ENCODE measurements around the gene SLC35A5.

SLC35A5 gene

GRCh38 chr3:112579232-112579631, 17.4 kb downstream of the SLC35A5 start:
- DNase-seq, result no peak

GRCh38 chr3:112579697-112580096, 17.9 kb downstream of the SLC35A5 start:
- no peak for DNase-seq

GRCh38 chr3:112582244-112582874, 20.5 kb downstream of the SLC35A5 start:
- DNase-seq, result no peak

DNA sequence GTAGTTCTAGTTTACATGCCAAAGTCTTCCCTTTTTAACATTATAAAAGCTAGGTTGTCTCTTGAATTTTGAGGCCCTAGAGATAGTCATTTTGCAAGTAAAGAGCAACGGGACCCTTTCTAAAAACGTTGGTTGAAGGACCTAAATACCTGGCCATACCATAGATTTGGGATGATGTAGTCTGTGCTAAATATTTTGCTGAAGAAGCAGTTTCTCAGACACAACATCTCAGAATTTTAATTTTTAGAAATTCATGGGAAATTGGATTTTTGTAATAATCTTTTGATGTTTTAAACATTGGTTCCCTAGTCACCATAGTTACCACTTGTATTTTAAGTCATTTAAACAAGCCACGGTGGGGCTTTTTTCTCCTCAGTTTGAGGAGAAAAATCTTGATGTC, 21.3 kb downstream of the SLC35A5 start:
- no peak for DNase-seq

GRCh38 chr3:112585782-112586181, 23.9 kb downstream of the SLC35A5 start:
- no peak for DNase-seq

GRCh38 chr3:112587336-112587735, 25.5 kb downstream of the SLC35A5 start:
- no peak for DNase-seq

- DNase-seq, result no peak
These were observed 31.4 kb downstream of the SLC35A5 start for GRCh38 chr3:112593258-112593657.

- no peak for DNase-seq
These were observed 33.0 kb downstream of the SLC35A5 start for GRCh38 chr3:112594856-112595255.

DNA sequence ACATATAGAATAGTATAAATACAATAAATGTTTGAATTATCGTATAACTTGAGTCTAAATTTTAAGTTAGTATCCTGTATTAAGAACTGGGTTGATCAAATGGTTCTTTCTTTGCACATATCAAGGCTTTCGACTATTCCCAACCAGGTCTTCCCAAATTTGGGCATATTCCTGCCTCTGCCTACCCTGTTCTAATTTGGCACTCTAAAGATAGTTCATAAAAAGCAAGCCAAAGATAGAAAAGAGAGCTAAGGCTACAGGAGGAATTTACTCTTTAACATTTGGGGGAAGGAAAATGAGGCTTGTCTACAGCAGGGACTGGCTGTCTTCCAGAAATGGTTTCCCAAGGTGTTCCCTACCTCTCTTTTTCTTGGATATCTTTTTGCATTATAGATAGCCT, 36.1 kb downstream of the SLC35A5 start:
- DNase-seq, result no peak

GRCh38 chr3:112598731-112599130, 36.9 kb downstream of the SLC35A5 start:
- DNase-seq, result no peak

DNA sequence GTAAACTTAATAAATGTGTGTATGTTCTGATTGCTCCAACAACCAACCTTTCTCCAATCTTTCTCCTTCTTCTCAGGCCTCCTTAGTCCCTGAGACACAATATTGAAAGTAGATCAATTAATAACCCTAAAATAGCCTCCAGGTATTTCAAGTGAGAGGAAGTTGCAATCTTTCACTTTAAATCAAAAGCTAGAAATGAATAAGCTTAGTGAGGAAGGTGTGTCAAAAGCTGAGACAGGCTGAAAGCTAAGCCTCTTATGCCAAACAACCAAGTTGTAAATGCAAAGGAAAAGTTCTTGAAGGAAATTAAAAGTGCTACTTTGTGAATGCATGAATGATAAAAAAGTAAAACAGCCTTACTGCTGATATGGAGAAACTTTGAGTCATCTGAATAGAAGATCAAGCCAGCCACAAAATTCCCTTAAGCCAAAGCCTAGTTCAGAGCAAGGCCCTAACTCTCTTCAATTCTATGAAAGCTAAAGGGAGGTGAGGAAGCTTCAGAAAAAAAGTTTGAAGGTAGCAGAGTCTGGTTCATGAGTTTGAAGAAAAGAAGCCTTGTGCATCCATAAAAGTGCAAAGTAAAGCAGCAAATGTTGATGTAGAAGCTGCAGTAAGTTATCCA, 40.5 kb downstream of the SLC35A5 start:
- DNase-seq, result no peak

GRCh38 chr3:112604536-112604935, 42.7 kb downstream of the SLC35A5 start:
- no peak for DNase-seq

- DNase-seq, result no peak
These were observed 43.4 kb downstream of the SLC35A5 start for GRCh38 chr3:112605285-112605684.

DNA sequence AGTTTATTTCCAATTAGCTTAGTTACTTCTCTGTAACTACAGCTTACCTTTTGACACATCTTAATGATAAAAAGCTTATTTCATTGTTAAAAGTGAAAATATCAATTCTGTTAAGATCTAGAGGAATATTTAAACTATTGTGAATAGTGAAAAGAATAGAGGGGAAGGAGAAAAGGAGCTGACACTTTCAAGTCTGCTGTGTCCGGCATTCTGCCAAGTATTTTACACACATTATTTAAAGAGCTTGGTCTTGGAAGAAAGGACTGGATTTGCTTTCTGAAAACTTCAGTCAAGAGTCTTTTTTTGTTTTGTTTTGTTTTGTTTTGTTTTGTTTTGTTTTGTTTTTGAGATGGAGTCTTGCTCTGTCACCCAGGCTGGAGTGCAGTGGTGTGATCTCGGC, 44.3 kb downstream of the SLC35A5 start:
- DNase-seq, result no peak

- DNase-seq, result no peak
These were observed 46.0 kb downstream of the SLC35A5 start for GRCh38 chr3:112607863-112608262.

DNA sequence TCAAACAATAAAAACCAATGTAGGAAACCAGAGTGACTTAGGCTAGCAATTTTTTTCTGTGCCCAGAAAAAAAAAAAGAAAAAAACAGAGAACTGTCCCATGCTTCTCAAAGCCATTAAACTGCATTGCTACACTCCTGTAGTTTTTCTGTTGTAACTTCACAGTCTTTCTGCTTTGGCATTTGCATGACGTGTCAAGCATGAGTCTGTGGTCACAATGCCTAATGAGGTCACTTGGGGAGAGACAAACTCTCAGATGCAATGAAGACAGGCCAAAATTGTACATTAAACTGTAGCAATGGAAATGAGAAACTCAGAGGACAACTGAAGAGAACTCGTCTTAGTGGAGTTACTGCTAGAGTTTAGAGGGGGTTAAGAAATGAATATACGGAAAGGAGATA, 48.3 kb downstream of the SLC35A5 start:
- no peak for DNase-seq

DNA sequence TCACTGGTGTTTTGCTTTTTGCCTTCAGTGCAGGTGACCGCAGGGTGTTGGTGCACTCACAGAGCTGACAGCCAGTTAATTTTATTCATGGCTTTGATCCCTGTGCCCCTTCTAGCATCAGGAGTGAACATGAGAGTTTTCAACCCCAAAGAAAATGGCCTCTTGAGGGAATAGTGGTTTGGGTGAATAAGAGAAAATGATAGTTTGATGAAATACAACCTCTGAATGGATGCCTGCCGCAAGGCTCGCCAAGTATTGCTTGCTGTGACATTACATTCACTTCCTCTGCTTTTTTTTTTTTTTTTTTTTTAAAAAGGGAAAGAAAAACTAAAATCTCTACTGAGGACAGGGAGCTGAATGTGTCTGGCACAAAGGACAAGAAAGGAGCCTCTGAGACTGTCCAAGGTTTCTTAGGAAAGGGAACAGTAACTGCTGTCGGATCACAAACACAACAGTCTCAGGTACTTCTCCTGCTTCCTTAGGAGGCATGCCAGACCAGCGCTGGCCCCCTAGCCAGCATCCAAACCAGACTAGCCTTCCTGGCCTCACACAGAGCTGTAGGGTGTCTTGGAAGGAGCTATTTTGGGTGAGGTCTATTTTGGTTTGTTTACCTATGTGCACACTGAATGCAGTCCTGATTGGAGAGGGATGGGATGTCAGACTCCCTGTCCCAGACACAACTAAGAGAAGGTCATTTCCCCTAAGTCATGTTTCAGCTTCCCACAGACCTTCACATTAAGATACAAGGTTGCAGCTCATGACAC, 50.1 kb downstream of the SLC35A5 start:
- DNase-seq, result no peak

DNA sequence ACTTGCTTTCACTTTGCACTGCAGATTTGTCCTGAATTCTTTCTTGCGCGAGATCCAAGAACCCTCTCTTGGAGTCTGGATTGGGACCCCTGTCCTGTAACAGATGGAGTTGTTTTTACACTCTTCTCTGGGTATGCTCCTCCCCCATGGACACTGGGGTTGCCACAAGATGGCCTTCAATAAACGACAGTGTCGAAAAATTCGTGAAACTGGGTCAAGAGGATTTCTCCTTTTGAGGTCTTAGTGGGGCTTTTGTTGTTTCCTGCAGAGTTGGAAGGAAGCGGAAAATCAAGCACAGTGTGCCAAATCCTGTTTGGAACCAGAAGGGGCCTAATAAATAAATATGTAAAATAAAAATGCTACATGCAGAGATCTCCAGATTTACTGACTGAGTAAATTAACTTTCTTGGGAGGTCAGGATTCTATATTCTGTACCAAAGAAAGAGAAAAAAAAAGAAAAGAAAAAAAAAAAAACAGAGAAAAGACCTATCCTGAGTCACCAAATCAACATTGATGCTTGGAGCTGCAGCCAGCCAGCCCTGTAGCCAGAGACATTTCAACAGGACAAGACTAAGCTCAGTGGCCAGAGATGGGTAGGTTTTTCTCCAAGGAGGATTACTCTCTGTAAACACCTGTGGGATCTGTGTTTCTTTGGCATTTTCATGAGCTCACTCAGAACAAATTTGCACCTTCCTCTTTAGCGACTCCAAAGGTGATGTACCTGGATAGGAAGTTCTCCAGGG, 54.3 kb downstream of the SLC35A5 start:
- DNase-seq, result no peak

DNA sequence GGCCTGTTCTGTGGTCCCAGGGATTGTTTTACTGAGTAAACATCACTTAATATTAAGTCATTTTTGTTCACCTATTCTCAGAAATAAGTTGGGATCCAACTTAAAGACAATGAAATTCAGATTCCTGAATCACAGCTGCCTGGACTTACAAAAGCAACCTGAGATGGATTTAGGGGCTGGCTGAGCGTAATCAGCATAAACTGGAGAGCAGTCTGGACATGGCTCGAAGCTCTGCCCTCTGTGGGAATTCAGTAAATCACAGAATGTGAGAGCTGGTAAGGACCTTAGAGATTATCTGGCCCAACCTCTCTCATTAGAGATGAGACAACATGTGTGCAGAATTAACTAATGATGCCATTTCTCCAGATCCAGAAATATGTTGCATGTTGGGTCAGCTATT, 55.4 kb downstream of the SLC35A5 start:
- DNase-seq, result no peak

DNA sequence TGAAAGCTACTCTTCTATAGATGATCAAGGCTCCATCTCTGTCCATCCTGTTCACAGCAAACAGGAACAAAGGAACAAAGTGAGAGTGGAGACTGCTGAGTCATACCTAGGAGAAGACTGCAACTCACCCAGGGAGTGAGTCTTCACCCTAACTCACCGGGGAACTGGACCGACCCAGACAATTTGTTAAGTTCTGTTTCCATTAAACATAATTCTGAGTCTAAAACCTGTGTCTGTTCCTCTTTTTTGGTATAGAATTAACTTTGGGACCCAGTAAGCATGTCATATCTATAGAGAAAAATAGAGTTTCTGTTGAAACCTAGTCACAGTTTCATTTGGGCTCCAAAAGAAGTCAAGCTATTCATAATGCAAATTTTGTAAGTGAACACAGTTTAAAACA, 57.5 kb downstream of the SLC35A5 start:
- no peak for DNase-seq

- DNase-seq, result no peak
These were observed 61.4 kb downstream of the SLC35A5 start for GRCh38 chr3:112623213-112623612.

GRCh38 chr3:112623717-112624116, 61.9 kb downstream of the SLC35A5 start:
- DNase-seq, result no peak

DNA sequence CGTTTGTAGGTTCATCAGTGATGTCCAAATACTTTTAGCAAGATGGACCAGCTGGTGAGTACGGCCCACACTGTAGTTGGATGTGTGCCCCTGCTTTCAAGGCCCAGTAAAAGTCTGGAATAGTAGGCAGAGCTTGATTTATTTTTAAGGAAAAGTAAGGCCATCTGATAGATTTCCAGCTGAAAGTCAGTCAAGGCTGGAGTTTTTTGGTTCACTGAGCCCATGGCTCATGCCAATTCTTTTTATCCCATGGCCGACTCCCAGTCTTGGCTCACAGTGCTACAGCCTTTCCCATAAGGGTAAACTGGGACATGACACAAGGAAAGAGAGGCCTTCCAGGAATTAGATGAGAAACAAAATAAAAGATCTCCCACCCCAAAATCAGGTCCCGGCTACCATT, 65.6 kb downstream of the SLC35A5 start:
- DNase-seq, result no peak

Data from activated effector memory CD4-positive, alpha-beta T cell treated with Interleukin-2 at 50 U/mL for 16 hours (primary cell).